Stimulated activated CD4-positive, alpha-beta T cell treated with anti-CD3 and anti-CD28 coated beads, TNF-alpha, amount 100 ng/mL, for 24 hours (primary cell): Measurements from ENCODE around the gene HOXB6.

Source experiments
- DNase-seq, 3 experiments: peaks; one replicate each; pipeline ENCODE4 v3.0.0-alpha.2; 2020; ENCODE audit warnings: low read depth in 3 of 3

Gene HOXB6

DNA sequence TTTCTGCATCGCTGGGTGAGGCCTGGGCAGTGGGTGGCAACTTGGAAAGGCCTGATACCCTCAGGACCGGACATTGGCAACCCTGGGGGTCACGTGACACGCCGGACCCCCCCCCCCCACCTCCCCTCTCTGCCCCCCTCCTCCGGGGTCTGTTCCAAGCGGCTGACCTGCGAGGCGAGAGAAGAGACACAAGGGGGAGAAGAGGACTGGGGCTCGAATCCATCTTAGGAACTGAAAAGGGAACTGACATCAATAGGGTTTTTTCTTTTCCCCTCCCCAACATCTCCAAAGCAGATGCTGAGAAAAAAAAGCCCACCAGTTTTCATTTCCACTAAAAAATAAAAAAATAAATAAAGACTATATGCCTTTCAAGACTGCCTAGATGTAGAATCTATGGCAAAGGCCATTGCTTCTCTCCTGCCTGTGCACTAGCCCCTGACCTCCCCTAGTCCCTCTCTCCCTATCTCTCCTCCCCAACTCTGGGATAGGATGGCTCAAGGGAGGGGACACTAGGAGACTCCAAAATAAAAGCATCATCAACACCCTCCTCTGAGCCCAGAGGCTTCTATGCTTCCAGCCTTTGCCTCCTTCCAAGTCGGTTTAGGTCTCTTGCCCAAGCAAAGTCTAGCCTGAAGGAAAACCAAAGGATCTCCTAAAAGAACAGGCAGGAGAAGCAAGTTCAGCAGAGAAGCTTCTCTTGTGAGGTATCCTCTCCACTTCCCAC lies 52.2 kb downstream of the HOXB6 start:
- no peak for DNase-seq

DNA sequence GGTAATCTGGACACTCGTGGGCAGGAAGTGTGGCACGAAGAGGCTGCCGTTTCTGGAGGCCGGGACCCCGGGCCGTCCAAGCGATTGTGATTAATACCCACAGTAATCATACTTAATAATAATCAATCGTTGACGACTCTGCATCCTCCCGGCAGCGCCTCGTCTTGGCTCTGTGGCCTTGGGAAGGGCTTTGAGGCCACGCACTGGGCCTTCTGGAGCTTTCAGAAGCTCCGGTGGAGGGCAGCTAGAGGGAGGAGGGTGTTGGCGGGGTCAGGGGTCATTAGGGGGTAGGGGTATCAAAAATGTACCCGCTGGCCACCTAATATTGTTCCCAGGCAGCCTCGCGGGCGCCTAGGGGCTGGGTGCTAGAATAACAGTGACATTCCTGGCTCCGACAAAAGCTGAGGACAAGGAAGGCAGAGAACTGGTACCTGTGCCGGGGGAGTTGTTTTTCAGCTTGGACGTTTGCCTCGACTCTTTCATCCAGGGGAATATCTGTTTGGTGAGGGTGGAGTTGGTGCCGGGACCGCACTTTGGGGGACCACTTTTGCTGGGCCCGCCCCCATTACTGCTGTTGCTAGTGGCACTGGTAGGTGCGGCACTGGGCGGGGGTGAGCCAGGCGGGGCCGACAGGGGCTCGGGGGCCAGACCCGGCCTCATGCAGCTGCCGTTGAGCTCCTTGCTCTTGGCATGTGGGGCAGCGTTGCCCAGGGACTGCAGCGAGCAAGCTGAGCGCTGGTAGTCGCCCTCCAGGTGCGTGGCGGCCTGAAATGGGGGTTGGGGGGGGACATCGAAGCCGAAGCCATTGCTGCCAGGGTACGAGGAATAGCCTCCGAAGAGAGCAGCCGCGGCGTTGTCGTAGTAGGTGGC lies 53.0 kb downstream of the HOXB6 start:
- DNase-seq, result no peak

DNA sequence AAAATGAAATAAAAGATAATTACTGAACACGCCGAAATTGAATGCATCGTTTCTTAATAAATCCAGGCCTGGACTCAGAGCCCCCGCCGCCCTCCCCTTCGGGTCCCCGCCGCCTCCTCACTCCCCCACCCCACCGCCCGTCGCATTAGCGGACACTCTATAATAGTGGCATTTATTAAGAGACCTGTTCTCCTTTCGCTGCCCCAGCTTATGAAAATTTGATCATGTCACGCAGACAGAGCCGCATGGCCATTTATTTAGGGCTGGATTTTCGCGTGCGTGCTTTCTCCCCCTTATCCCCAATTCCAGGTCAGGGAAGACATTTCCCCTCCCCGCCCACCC lies 53.6 kb downstream of the HOXB6 start:
- DNase-seq, result no peak

DNA sequence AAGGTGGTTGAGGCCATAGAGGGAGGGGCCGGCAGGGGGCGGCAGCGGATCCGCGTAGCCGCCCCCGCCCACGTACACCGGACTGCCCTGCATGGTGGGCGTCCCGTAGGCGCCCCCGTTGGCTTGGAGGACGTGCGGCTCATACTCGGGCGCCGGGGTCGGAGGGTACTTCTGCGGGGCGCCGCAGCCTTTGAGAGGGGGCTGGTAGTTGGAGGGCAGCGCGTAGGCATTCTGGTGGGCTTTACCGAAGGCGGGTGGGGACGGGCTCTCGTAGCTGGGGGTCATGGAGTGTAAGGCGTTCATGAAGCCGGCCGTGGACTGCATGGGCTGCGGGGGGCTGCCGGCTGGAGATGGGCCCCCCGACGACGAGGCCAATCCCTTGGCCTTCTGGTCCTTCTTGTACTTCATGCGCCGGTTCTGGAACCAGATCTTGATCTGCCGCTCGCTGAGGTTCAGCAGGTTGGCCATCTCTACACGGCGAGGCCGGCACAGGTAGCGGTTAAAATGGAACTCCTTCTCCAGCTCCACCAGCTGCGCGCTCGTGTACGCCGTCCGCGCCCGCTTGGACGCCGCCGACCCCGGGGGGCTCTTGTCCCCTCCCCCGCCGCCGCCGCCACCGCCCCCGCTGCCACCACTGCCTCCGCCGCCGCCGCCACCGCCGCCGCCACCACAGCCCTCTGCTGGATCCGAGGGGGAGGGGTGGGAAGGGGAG lies 54.1 kb downstream of the HOXB6 start:
- DNase-seq, result no peak

DNA sequence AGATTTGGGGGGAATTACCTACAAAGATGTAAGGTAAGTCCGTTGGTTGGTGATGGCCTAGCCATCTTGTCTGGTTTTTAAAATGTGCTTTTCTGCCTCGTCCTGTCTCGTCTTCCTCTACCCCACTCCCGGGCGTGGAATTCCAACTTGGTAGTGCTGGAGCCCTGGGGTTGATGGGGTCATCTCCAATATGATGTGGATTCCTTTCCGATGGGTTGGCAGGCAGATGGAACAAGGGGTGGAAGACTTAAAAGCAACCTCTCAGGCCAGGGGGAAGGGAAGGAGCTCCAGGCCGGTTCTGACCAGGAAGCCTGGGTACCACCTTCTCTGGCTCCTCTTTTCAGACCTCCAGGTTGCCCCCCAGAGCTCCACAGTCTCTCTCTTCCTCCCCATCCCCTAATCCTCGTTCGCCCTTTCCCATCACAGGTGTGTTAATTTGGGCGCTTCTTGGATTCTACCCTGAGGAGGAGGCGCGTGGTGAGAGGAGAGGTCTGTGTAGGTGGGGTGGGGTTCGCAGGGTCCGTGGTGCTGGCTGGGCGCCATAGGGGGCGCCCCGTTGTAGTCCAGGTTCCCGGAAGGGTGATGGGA lies 54.8 kb downstream of the HOXB6 start:
- no peak for DNase-seq

DNA sequence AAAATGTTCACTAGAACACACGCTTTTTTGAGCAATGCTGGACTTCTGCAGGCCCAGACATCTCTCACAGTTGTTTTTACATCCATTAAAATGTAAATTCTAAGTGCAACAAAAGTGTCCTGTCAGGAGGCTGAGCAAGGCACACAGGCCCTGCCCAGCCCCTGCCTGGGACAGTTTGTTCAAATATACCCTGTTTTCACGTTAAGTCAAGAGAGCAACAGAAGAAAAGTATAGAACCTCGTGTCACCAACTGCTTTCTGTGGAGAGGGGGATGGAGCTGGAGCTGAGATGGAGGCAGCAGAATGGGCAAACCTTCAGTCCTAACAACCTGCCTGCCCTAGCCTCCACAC lies 55.5 kb downstream of the HOXB6 start:
- no peak for DNase-seq

DNA sequence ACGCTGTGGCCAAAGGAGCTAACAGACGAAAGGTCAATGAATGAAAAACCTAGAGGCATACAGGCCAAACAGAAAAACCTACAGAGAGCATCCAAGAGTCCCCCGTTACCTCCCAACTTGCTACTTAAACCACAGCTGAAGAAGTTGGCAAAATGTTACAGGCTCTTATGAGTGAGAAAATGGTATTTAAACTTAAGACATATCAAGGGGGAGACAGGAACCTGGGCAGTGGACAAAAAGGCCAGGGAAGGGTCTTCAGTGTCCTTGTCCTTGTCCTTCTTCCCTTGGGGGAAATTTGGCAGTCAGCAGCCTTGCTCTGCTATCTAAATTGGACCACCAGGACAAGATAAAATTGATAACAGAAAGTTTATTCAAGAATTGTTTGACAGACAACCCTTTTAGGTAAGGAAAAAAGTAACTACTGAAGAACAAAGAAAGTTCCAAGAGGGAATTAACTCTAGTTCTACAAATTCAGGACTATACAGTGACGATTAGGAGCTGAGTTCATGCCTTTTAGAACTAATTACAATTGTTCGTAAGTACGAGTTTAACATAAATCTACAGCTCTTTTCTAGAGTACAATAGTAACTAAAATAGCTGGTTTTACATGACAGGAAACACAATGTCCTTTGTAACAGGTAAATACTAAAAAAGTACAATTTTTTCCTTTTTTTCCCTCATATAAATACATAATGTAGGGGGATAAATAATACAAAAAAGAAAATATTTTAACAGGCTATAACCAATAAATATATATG lies 56.1 kb downstream of the HOXB6 start:
- no peak for DNase-seq

DNA sequence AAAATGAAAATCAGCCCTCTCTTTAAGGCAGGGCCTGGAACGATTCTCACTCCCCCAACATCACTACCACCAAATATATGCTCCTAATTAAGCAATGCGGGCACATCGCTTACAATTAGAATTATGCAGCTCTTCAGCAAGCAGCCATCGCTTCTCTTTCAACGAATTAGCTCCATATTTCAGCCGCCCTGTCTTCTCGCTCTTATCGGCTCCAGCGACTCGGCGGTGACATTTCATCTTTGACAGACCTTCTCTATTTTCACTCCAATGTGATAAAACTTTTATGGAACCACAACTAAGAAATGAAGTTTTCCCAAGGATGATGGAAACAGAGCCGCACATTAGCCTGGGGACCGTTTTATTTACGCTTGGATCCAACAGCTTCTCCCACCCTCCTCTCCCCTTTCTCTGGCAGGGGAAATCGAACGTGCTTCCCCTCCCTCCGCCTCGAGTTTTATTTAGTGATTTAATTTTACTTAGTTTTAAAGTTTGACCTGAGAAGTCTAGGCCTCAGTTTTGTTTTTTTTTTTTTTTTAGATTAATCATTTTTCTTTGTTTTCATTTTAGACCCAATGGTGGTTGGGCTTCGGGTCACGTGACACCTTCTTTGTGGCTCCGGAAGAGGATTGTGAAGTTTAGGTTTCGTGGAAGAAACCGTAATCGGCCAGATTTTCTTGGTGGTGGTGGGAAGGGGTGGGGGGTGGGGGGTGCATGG lies 56.8 kb downstream of the HOXB6 start:
- DNase-seq, result no peak

DNA sequence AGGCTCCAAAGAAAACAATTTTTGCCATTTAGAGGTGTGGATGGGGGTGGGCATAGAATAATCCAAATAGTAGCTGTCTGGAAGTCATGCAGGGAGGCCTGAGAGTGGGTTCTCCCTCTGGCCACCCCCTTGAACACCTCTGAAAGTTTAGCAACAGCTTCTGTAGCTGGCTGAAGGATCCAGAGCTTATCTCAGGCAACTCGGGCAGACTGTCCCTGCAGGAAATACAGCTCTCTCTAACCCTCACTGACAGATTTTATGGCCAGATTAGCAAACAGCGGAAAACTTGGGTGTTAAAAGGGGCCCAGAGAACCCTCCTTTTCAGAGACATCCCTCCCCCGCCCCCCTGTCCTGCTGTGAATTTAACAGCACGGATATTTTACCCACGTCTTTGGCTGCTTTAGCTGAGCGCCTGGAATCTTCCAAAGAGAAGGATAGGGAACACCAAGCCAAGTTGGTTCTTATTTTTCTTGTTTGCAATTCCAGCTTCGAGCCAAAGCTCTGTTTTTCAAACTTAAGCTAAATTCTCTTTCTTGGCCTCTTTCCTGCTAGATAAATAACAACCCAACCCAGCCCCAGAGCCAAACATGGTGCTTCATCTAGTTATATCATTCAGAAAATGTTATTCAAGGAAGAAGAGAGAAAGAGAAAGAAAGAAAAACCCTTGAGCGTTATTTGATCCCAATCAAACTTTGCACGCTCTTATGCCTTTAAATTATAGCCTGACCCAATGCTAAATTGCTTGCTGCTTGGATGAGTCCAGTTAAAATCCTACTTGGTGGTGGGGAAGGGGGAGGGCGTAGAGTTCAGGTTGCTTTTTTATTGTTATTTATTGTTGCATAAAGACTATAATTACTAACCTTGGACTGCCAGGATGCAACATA lies 57.6 kb downstream of the HOXB6 start:
- no peak for DNase-seq

DNA sequence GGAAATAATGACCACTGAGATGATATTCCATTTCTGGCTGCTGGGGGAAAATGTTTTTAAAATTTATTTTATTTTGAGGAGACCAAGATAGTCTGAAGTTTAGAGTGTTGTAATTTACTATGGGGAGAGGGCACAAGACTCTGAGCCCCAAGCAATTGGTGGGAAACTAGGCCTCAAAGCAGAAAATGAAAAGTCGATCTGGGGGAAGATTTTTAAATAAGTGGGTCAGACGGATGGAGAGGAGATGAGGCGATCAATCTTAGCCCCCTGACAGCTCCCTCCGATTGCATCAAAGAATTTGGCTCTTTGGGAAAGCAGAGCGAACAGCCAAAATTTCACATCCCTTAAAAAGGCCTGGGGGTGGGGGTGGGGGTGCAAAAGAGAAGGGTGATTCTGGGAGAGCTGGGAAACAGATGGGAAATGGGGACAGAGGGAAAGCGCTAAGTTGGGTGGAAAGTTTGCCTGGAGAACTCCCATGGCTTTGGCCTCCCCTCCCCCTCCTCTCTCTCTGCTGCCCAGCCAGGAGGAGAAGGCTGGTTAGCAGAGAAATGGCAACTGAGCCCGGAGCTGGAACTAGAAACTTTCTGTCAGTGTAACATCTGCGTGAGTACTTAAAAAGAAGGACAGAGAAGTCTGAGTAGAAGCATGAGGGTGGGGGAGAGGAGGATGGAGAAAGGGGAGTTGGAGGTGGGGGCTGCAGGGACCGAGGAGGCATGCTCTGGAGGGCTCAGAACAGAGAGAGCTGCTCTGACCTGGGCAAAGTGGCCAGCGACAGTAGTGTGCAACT lies 58.5 kb downstream of the HOXB6 start:
- no peak for DNase-seq
